Esophagus squamous epithelium (tissue), 4 donors: Measurements from ENCODE around the gene RAB37.

Source experiments
- POLR2A ChIP-seq, 4 donors: fragments of 450-650 bp; IDR thresholded peaks; one replicate each; pipeline ENCODE4 v1.6.1; 2017; ENCODE audit warnings: antibody characterized with exemption in 4 of 4, mild to moderate bottlenecking in 4 of 4, moderate library complexity in 3 of 4
- TF ChIP-seq, protein P1 (sequence below), 6 experiments: fragments of 450-650 bp in 4 of 6; fragments of 200-600 bp in 2 of 6; sonication (generic) in 2 of 6; IDR thresholded peaks; one replicate each; pipeline ENCODE4 v1.5.1; 2016 to 2019; ENCODE audit warnings: antibody characterized with exemption in 6 of 6, mild to moderate bottlenecking in 4 of 6, moderate library complexity in 4 of 6

DNA sequence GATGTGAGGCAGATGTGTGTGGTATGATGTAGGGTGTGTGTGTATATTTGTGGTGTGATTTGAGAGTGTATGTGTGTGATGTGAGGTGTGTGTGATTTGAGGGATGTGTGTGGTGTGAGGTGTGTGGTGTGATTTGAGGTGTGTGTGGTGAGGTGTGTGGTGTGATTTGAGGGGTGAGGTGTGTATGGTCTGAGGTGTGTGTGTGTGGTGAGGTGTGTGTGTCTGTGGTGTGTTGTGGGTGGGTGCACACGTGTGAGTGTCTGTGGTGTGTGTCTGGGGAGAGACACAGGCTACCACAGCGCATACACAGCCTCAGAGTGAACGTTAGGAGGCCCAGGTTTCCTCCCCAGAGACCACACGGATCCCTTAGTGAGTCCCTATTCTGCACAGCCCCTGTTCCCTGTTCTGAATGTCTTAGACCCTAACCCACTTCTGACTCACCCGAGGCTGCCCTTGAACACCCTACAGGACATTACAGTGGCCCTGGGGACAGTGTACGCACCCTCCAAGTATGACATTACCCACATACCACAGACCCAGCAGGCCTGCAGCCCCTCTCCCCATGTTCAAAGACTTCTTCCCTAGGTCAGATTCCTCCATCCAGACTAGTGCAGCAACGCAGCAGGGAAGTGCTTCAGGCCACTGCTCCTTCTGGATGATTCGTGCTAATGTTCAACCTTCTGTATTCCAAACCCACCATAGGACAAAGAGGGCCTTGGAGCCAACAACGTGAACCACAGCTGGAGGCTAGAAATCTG lies 3.5 kb upstream of the RAB37 start:
- TF ChIP-seq, protein P1, sequence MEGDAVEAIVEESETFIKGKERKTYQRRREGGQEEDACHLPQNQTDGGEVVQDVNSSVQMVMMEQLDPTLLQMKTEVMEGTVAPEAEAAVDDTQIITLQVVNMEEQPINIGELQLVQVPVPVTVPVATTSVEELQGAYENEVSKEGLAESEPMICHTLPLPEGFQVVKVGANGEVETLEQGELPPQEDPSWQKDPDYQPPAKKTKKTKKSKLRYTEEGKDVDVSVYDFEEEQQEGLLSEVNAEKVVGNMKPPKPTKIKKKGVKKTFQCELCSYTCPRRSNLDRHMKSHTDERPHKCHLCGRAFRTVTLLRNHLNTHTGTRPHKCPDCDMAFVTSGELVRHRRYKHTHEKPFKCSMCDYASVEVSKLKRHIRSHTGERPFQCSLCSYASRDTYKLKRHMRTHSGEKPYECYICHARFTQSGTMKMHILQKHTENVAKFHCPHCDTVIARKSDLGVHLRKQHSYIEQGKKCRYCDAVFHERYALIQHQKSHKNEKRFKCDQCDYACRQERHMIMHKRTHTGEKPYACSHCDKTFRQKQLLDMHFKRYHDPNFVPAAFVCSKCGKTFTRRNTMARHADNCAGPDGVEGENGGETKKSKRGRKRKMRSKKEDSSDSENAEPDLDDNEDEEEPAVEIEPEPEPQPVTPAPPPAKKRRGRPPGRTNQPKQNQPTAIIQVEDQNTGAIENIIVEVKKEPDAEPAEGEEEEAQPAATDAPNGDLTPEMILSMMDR (IDR thresholded peaks at IDR 0.05), result no peak
- TF ChIP-seq POLR2A (IDR thresholded peaks at IDR 0.05), result no peak
